SK-N-SH treated with all-trans-retinoic acid at 6 μM for 48 hours (cell line): ENCODE results near the gene CALHM2.

Experiments
- ATAC-seq: fragments of 200-7000 bp; cut with Tn5 transposase; 3 replicates; pipeline ENCODE4 v1.9.1; 2020; ENCODE audit warnings: mild to moderate bottlenecking, moderate library complexity
- ARNTL ChIP-seq: fragments of 450-650 bp; formaldehyde crosslinking; IDR thresholded peaks from 2 replicates; pipeline ENCODE4 v1.5.0; 2020; ENCODE audit warnings: low read depth, mild to moderate bottlenecking, moderate library complexity, borderline replicate concordance
- BACH2 ChIP-seq: fragments of 250-450 bp; sonication (Bioruptor Pico); IDR thresholded peaks from 2 replicates; pipeline ENCODE4 v1.9.0; 2021; ENCODE audit warnings: mild to moderate bottlenecking, borderline replicate concordance
- CSDC2 ChIP-seq: fragments of 250-450 bp; sonication (Bioruptor Pico); IDR thresholded peaks from 2 replicates; pipeline ENCODE4 v1.5.0; 2020; ENCODE audit warnings: mild to moderate bottlenecking, moderate library complexity
- ISL1 ChIP-seq: fragments of 250-450 bp; sonication (Bioruptor Pico); IDR thresholded peaks from 2 replicates; pipeline ENCODE4 v2.1.2; 2022; ENCODE audit warnings: mild to moderate bottlenecking, moderate library complexity
- OSR1 ChIP-seq: fragments of 250-450 bp; sonication (Bioruptor Pico); IDR thresholded peaks from 2 replicates; pipeline ENCODE4 v1.8.0; 2022; ENCODE audit warnings: moderate library complexity, mild to moderate bottlenecking, inconsistent platforms
- PPARA ChIP-seq: fragments of 250-450 bp; sonication (Bioruptor Pico); IDR thresholded peaks from 2 replicates; pipeline ENCODE4 v1.5.0; 2020; ENCODE audit warnings: mild to moderate bottlenecking, borderline replicate concordance
- RARB ChIP-seq: fragments of 250-450 bp; sonication (Bioruptor Pico); IDR thresholded peaks from 2 replicates; pipeline ENCODE4 v1.8.0; 2021; ENCODE audit warnings: mild to moderate bottlenecking, moderate library complexity
- SNAI2 ChIP-seq: fragments of 250-450 bp; sonication (Bioruptor Pico); IDR thresholded peaks from 2 replicates; pipeline ENCODE4 v1.5.0; 2020; ENCODE audit warnings: mild to moderate bottlenecking, moderate library complexity
- TOX ChIP-seq: fragments of 250-450 bp; sonication (Bioruptor Pico); IDR thresholded peaks from 2 replicates; pipeline ENCODE4 v1.8.0; 2021; ENCODE audit warnings: mild to moderate bottlenecking, moderate library complexity, borderline replicate concordance
- ZC3H10 ChIP-seq: fragments of 250-450 bp; sonication (Bioruptor Pico); IDR thresholded peaks from 2 replicates; pipeline ENCODE4 v1.5.1; 2021; ENCODE audit warnings: mild to moderate bottlenecking, moderate library complexity
- ZFP3 ChIP-seq: fragments of 250-450 bp; sonication (Bioruptor Pico); IDR thresholded peaks from 2 replicates; pipeline ENCODE4 v1.5.0; 2020; ENCODE audit warnings: mild to moderate bottlenecking, moderate library complexity
- ZFP30 ChIP-seq: fragments of 450-650 bp; formaldehyde crosslinking; IDR thresholded peaks from 2 replicates; pipeline ENCODE4 v1.5.0; 2022; ENCODE audit warnings: mild to moderate bottlenecking, moderate library complexity
- ZNF565 ChIP-seq: fragments of 450-650 bp; formaldehyde crosslinking; conservative IDR thresholded peaks from 2 replicates; pipeline ENCODE4 v1.5.0; 2020; ENCODE audit warnings: low read depth, mild to moderate bottlenecking, moderate library complexity
- ZNF70 ChIP-seq: fragments of 450-650 bp; formaldehyde crosslinking; IDR thresholded peaks from 2 replicates; pipeline ENCODE4 v1.5.0; 2020; ENCODE audit warnings: mild to moderate bottlenecking, moderate library complexity
- TF ChIP-seq, protein P1 (sequence below): fragments of 250-450 bp; sonication (Bioruptor Pico); IDR thresholded peaks from 2 replicates; pipeline ENCODE4 v1.8.0; 2020; ENCODE audit warnings: mild to moderate bottlenecking, moderate library complexity, borderline replicate concordance
- TF ChIP-seq, protein P2 (sequence below): fragments of 250-450 bp; sonication (Bioruptor Pico); IDR thresholded peaks from 2 replicates; pipeline ENCODE4 v1.5.0; 2020; ENCODE audit warnings: mild to moderate bottlenecking, moderate library complexity
- TF ChIP-seq, protein P3 (sequence below): fragments of 250-450 bp; sonication (Bioruptor Pico); IDR thresholded peaks from 2 replicates; pipeline ENCODE4 v1.8.0; 2021; ENCODE audit warnings: low read depth, mild to moderate bottlenecking, moderate library complexity, borderline replicate concordance
- TF ChIP-seq, protein P4 (sequence below): fragments of 250-450 bp; sonication (Bioruptor Pico); IDR thresholded peaks from 2 replicates; pipeline ENCODE4 v1.5.1; 2020; ENCODE audit warnings: low read depth, mild to moderate bottlenecking, moderate library complexity
- TF ChIP-seq, protein P5 (sequence below): fragments of 250-450 bp; sonication (Bioruptor Pico); IDR thresholded peaks from 2 replicates; pipeline ENCODE4 v1.5.1; 2021; ENCODE audit warnings: mild to moderate bottlenecking, moderate library complexity

Gene CALHM2

DNA sequence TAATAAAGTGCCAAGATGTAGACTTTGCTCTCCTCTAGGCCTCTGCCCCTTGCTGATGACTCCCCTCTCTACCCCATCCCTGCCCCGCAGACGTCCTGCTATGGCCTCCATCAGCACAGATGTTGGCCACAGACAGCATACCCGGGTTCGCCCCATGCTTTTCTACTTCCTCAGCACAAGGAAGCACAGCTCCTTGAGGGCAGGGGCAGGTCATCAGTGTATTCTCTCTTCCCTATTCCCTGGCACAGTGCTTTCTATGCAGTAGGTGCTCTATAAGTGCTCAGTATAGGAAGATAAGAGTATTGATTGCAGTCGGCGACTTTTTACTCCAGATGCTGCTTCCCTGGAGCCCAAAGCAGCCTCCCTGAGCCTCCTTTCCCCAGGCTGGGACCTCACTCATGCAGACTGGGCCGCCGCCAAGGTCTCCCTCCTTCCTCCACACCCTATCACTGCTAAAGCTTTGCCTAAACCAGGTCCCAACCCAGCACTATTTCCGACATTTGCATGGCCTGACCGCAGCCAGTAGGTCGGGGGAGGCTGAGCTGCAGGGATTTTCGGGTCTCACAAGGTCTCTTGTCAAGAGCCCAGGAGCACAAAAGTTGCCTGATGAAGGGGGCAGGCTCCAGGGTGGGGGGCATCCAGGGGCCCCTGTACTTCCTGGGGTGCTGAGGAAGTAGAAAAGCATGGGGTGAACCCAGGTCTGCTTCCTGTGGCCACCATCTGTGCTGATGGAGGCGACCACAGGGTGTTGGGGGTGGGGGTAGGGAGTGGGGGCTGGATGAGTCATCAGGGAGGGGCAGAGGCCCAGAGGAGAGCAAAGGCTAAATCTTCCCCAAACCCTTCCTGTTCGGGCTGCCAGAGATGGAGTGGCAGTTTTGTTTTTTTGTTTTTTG lies 18.8 kb upstream of the CALHM2 start:
- TF ChIP-seq SNAI2 (CRISPR knock-in tag), result no peak
- TF ChIP-seq ARNTL (CRISPR knock-in tag), result no peak
- no peak for TF ChIP-seq RARB
- TF ChIP-seq, protein P1, sequence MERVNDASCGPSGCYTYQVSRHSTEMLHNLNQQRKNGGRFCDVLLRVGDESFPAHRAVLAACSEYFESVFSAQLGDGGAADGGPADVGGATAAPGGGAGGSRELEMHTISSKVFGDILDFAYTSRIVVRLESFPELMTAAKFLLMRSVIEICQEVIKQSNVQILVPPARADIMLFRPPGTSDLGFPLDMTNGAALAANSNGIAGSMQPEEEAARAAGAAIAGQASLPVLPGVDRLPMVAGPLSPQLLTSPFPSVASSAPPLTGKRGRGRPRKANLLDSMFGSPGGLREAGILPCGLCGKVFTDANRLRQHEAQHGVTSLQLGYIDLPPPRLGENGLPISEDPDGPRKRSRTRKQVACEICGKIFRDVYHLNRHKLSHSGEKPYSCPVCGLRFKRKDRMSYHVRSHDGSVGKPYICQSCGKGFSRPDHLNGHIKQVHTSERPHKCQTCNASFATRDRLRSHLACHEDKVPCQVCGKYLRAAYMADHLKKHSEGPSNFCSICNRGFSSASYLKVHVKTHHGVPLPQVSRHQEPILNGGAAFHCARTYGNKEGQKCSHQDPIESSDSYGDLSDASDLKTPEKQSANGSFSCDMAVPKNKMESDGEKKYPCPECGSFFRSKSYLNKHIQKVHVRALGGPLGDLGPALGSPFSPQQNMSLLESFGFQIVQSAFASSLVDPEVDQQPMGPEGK, result no peak
- TF ChIP-seq ZNF70 (CRISPR knock-in tag), result no peak
- no peak for TF ChIP-seq ZNF565 (CRISPR knock-in tag)
- TF ChIP-seq, protein P2, sequence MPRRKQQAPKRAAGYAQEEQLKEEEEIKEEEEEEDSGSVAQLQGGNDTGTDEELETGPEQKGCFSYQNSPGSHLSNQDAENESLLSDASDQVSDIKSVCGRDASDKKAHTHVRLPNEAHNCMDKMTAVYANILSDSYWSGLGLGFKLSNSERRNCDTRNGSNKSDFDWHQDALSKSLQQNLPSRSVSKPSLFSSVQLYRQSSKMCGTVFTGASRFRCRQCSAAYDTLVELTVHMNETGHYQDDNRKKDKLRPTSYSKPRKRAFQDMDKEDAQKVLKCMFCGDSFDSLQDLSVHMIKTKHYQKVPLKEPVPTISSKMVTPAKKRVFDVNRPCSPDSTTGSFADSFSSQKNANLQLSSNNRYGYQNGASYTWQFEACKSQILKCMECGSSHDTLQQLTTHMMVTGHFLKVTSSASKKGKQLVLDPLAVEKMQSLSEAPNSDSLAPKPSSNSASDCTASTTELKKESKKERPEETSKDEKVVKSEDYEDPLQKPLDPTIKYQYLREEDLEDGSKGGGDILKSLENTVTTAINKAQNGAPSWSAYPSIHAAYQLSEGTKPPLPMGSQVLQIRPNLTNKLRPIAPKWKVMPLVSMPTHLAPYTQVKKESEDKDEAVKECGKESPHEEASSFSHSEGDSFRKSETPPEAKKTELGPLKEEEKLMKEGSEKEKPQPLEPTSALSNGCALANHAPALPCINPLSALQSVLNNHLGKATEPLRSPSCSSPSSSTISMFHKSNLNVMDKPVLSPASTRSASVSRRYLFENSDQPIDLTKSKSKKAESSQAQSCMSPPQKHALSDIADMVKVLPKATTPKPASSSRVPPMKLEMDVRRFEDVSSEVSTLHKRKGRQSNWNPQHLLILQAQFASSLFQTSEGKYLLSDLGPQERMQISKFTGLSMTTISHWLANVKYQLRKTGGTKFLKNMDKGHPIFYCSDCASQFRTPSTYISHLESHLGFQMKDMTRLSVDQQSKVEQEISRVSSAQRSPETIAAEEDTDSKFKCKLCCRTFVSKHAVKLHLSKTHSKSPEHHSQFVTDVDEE, result no peak
- TF ChIP-seq CSDC2 (CRISPR knock-in tag), result no peak
- no peak for TF ChIP-seq ISL1 (CRISPR knock-in tag)
- TF ChIP-seq, protein P3, sequence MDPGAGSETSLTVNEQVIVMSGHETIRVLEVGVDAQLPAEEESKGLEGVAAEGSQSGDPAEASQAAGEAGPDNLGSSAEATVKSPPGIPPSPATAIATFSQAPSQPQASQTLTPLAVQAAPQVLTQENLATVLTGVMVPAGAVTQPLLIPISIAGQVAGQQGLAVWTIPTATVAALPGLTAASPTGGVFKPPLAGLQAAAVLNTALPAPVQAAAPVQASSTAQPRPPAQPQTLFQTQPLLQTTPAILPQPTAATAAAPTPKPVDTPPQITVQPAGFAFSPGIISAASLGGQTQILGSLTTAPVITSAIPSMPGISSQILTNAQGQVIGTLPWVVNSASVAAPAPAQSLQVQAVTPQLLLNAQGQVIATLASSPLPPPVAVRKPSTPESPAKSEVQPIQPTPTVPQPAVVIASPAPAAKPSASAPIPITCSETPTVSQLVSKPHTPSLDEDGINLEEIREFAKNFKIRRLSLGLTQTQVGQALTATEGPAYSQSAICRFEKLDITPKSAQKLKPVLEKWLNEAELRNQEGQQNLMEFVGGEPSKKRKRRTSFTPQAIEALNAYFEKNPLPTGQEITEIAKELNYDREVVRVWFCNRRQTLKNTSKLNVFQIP, result no peak
- no peak for TF ChIP-seq OSR1 (CRISPR knock-in tag)
- TF ChIP-seq ZFP3 (CRISPR knock-in tag), result no peak
- no peak; the same call in 2 of the 3 replicates for ATAC-seq

DNA sequence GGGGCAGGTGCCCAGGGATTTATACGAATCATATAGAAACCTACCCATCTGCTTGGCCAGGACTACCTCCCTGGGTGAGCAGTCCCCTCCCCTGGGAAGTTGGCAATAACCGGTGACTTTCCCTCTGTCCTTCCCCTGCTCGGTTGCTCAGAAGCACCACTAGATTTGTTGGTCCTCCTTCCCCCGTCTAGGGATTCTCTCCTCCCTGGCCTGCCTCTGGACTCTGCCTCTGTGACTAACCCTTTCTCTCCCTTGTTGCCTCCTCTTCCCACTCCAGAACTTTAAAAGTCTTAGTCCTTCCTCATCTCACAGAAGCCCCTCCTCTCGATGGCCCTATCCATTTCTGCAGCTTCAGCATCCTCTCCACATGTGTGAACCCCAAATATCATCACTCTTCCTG lies 17.0 kb upstream of the CALHM2 start:
- no peak for ATAC-seq
- TF ChIP-seq, protein P3, result no peak
- TF ChIP-seq, protein P4, sequence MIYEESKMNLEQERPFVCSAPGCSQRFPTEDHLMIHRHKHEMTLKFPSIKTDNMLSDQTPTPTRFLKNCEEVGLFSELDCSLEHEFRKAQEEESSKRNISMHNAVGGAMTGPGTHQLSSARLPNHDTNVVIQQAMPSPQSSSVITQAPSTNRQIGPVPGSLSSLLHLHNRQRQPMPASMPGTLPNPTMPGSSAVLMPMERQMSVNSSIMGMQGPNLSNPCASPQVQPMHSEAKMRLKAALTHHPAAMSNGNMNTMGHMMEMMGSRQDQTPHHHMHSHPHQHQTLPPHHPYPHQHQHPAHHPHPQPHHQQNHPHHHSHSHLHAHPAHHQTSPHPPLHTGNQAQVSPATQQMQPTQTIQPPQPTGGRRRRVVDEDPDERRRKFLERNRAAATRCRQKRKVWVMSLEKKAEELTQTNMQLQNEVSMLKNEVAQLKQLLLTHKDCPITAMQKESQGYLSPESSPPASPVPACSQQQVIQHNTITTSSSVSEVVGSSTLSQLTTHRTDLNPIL, result no peak
- TF ChIP-seq ZFP30 (CRISPR knock-in tag) (no peak), ZNF70 (CRISPR knock-in tag) (no peak), RARB (no peak), ZNF565 (CRISPR knock-in tag) (no peak)

DNA sequence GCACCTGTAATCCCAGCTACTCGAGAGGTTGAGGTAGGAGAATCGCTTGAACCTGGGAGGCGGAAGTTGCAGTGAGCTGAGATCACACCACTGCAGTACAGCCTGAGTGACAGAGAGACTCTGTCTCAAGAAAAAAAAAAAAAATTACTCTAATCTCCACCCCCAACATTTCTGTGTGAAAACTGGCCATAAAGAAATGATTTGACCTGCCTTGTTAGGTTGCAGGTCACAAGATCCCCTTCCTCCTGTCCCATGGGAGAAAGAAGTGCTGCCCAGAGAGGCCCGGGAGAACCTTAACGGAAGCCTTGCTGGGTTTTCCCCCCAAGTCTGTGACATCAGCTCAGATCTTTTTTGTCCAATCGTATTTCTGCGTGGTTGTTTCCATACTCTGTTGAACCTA lies 15.2 kb upstream of the CALHM2 start:
- no peak for ATAC-seq
- no peak for TF ChIP-seq OSR1 (CRISPR knock-in tag)
- no peak for TF ChIP-seq ZFP30 (CRISPR knock-in tag)
- TF ChIP-seq, protein P3, result no peak
- TF ChIP-seq PPARA, result no peak
- TF ChIP-seq BACH2, result no peak
- TF ChIP-seq, protein P4, result no peak
- no peak for TF ChIP-seq TOX
- no peak for TF ChIP-seq RARB
- TF ChIP-seq ZFP3 (CRISPR knock-in tag), result no peak
- no peak for TF ChIP-seq ARNTL (CRISPR knock-in tag)
- no peak for TF ChIP-seq SNAI2 (CRISPR knock-in tag)
- no peak for TF ChIP-seq ZNF565 (CRISPR knock-in tag)
- TF ChIP-seq, protein P1, result no peak
- TF ChIP-seq, protein P5, sequence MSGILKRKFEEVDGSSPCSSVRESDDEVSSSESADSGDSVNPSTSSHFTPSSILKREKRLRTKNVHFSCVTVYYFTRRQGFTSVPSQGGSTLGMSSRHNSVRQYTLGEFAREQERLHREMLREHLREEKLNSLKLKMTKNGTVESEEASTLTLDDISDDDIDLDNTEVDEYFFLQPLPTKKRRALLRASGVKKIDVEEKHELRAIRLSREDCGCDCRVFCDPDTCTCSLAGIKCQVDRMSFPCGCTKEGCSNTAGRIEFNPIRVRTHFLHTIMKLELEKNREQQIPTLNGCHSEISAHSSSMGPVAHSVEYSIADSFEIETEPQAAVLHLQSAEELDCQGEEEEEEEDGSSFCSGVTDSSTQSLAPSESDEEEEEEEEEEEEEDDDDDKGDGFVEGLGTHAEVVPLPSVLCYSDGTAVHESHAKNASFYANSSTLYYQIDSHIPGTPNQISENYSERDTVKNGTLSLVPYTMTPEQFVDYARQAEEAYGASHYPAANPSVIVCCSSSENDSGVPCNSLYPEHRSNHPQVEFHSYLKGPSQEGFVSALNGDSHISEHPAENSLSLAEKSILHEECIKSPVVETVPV, result no peak
- no peak for TF ChIP-seq ZC3H10 (CRISPR knock-in tag)
- TF ChIP-seq CSDC2 (CRISPR knock-in tag), result no peak
